GM23338 (cell line): ENCODE measurements around the gene GPR146. TPM values are rescaled to one million over a fixed set of nuclear protein-coding genes. Genes with fewer than 3 reads are reported as not detected.
"Not testable (repeated sequence)": the region's sequence is repeated elsewhere in the genome, so short reads cannot be mapped to it uniquely, and the experiment has no call there.

Source experiments
- ATAC-seq: fragments of 200-7000 bp; cut with Tn5 transposase; 3 replicates; pipeline ENCODE4 v1.9.1; 2020
- DNase-seq: peaks from one replicate; pipeline ENCODE4 v3.0.0-alpha.2; 2015; ENCODE audit warnings: low spot score
- H2AFZ ChIP-seq: fragments of 200-600 bp; sonication (generic); 2 replicates; pipeline ENCODE4 v1.8.0; 2016; ENCODE audit warnings: antibody characterized with exemption, mild to moderate bottlenecking, moderate library complexity
- H3F3A ChIP-seq: fragments of 200-600 bp; sonication (generic); replicated peaks from 2 replicates; pipeline ENCODE4 v1.8.0; 2017; ENCODE audit warnings: antibody characterized with exemption, mixed run types, low read depth
- H3K27ac ChIP-seq: fragments of 200-600 bp; sonication (generic); 2 replicates; pipeline ENCODE4 v1.6.1; 2016; ENCODE audit warnings: low read depth
- H3K27me3 ChIP-seq: fragments of 200-600 bp; sonication (generic); 2 replicates; pipeline ENCODE4 v1.8.0; 2016; ENCODE audit warnings: mild to moderate bottlenecking, mixed run types, moderate library complexity; ENCODE audit not compliant: insufficient read depth
- H3K36me3 ChIP-seq: fragments of 200-600 bp; sonication (generic); 2 replicates; pipeline ENCODE4 v1.8.0; 2016; ENCODE audit warnings: mild to moderate bottlenecking; ENCODE audit not compliant: insufficient read depth
- H3K4me1 ChIP-seq: fragments of 200-600 bp; sonication (generic); 2 replicates; pipeline ENCODE4 v1.8.0; 2016; ENCODE audit warnings: mild to moderate bottlenecking, moderate library complexity; ENCODE audit not compliant: insufficient read depth
- H3K4me2 ChIP-seq: fragments of 200-600 bp; sonication (generic); 2 replicates; pipeline ENCODE4 v1.7.1; 2017; ENCODE audit warnings: mixed run types
- H3K4me3 ChIP-seq: fragments of 200-600 bp; sonication (generic); 2 replicates; pipeline ENCODE4 v1.6.1; 2016; ENCODE audit warnings: mixed run types
- H3K79me2 ChIP-seq: fragments of 200-600 bp; sonication (generic); replicated peaks from 2 replicates; pipeline ENCODE4 v1.8.0; 2017; ENCODE audit warnings: mild to moderate bottlenecking; ENCODE audit not compliant: insufficient read depth
- H3K9me2 ChIP-seq: fragments of 200-600 bp; sonication (generic); 2 replicates; pipeline ENCODE4 v1.8.0; 2017; ENCODE audit not compliant: insufficient read depth
- H4K20me1 ChIP-seq: fragments of 200-600 bp; sonication (generic); replicated peaks from 2 replicates; pipeline ENCODE4 v1.8.0; 2017; ENCODE audit warnings: mild to moderate bottlenecking; ENCODE audit not compliant: insufficient read depth
- H3K27ac Mint-ChIP-seq: 2 replicates; pipeline ENCODE4 v1.8.0; 2020; ENCODE audit warnings: inconsistent platforms, mild to moderate bottlenecking, moderate library complexity, mixed read lengths
- H3K27me3 Mint-ChIP-seq: 3 replicates; pipeline ENCODE4 v1.8.0; 2022; ENCODE audit warnings: low read depth, mild to moderate bottlenecking, moderate library complexity, mixed read lengths, inconsistent platforms; ENCODE audit not compliant: insufficient read depth, poor library complexity
- H3K36me3 Mint-ChIP-seq: 3 replicates; pipeline ENCODE4 v1.8.0; 2021; ENCODE audit warnings: low read depth, mild to moderate bottlenecking, inconsistent platforms, moderate library complexity, mixed read lengths
- H3K4me1 Mint-ChIP-seq: 3 replicates; pipeline ENCODE4 v1.8.0; 2020; ENCODE audit warnings: mild to moderate bottlenecking, inconsistent platforms, mixed read lengths
- H3K4me3 Mint-ChIP-seq: 3 replicates; pipeline ENCODE4 v1.8.0; 2021; ENCODE audit warnings: moderate library complexity, mild to moderate bottlenecking, inconsistent platforms, mixed read lengths
- H3K9me3 Mint-ChIP-seq: 3 replicates; pipeline ENCODE4 v1.8.0; 2020; ENCODE audit warnings: moderate library complexity, mild to moderate bottlenecking, inconsistent platforms, mixed read lengths
- CREB1 ChIP-seq: fragments of 250-450 bp; sonication (Bioruptor Pico); IDR thresholded peaks from 2 replicates; pipeline ENCODE4 v1.5.0; 2020; ENCODE audit warnings: low read depth, mild to moderate bottlenecking, moderate library complexity
- CTCF ChIP-seq, 2 experiments: fragments of 200-600 bp in 1 of 2; sonication (generic) in 1 of 2; conservative IDR thresholded peaks; 2 replicates each; pipeline versions ENCODE4 v1.5.1 to v1.6.1; 2016 to 2017; ENCODE audit warnings: antibody characterized with exemption in 2 of 2, low read depth in 2 of 2, mild to moderate bottlenecking in 2 of 2, moderate library complexity in 1 of 2
- EZH2 ChIP-seq: fragments of 200-600 bp; sonication (generic); IDR thresholded peaks from one replicate; pipeline ENCODE4 v1.8.0; 2017; ENCODE audit warnings: antibody characterized with exemption, mild to moderate bottlenecking, low read depth; ENCODE audit not compliant: unreplicated experiment
- EZH2phosphoT487 ChIP-seq: fragments of 200-600 bp; sonication (generic); IDR thresholded peaks from one replicate; pipeline ENCODE4 v1.8.1; 2018; ENCODE audit warnings: antibody characterized with exemption; ENCODE audit not compliant: unreplicated experiment
- NANOG ChIP-seq: IDR thresholded peaks from 2 replicates; pipeline ENCODE4 v1.6.1; 2016; ENCODE audit warnings: antibody characterized with exemption, borderline replicate concordance
- POLR2AphosphoS5 ChIP-seq: IDR thresholded peaks from 2 replicates; pipeline ENCODE4 v1.6.1; 2016; ENCODE audit warnings: antibody characterized with exemption, low read depth
- STAT1 ChIP-seq: IDR thresholded peaks from one replicate; pipeline ENCODE4 v1.6.1; 2016; ENCODE audit warnings: antibody characterized with exemption; ENCODE audit not compliant: unreplicated experiment
- ZNF462 ChIP-seq: fragments of 250-450 bp; sonication (Bioruptor Pico); IDR thresholded peaks from 2 replicates; pipeline ENCODE4 v1.5.0; 2020; ENCODE audit warnings: mild to moderate bottlenecking, moderate library complexity
- polyA plus RNA-seq: library from polyadenylated mRNA; unstranded; fragments of >200 nt; fragmentation: Nextera tagmentation; extraction: Ambion mirVana; gene quantifications from 2 replicates; pipeline ENCODE4 v1.2.1, GENCODE V29; 2016
- total RNA-seq: library from RNA; depleted of rRNA; stranded (reverse); fragments of >200 nt; shearing (Covaris generic); gene quantifications from 2 replicates; pipeline ENCODE4 v1.2.3, GENCODE V29; 2014
- TF ChIP-seq, protein P1 (sequence below): IDR thresholded peaks from 2 replicates; pipeline ENCODE4 v1.6.1; 2016; ENCODE audit warnings: antibody characterized with exemption

The GPR146 gene
- total and polyA plus RNA-seq, 2 experiments from 2014 or later: 0.28 to 0.37 TPM

- TF ChIP-seq, protein P1, sequence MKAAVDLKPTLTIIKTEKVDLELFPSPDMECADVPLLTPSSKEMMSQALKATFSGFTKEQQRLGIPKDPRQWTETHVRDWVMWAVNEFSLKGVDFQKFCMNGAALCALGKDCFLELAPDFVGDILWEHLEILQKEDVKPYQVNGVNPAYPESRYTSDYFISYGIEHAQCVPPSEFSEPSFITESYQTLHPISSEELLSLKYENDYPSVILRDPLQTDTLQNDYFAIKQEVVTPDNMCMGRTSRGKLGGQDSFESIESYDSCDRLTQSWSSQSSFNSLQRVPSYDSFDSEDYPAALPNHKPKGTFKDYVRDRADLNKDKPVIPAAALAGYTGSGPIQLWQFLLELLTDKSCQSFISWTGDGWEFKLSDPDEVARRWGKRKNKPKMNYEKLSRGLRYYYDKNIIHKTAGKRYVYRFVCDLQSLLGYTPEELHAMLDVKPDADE: no peak
- TF ChIP-seq ZNF462 (CRISPR knock-in tag): no peak
- no peak for TF ChIP-seq EZH2
- no peak for TF ChIP-seq CREB1
- TF ChIP-seq NANOG: no peak
- no peak for TF ChIP-seq STAT1
- TF ChIP-seq CTCF (conservative IDR thresholded peaks at IDR 0.05; ENCODE audit: low read depth in 2 of 2): no peak
- no peak for TF ChIP-seq EZH2phosphoT487
- no peak for TF ChIP-seq POLR2AphosphoS5
- Mint-ChIP-seq H3K4me3 (no peak overlapping the region), H3K4me1 (peaks cover 2% of the 10 kb centered on the region; the same call in 2 of the 3 replicates), H3K36me3 (peaks cover 17% of the 10 kb centered on the region), H3K9me3 (peaks cover 20% of the 10 kb centered on the region), H3K27ac (no peak overlapping the region), H3K27me3 (peaks cover 11% of the 10 kb centered on the region)
- DNase-seq (no peak), ATAC-seq (peak; percentile 21; the same call in 2 of the 3 replicates)
- H3K9me2 ChIP-seq: no peaks in the 10 kb centered on the region
- no peak overlapping the region for H3K4me2 ChIP-seq
- peaks cover 15% of the 10 kb centered on the region; the same call in 1 of the 2 replicates for H3K79me2 ChIP-seq
- H2AFZ ChIP-seq: no peak overlapping the region
- peaks cover 8% of the 10 kb centered on the region for H3F3A ChIP-seq
- H3K4me3 ChIP-seq: no peak overlapping the region
- H3K4me1 ChIP-seq: no peaks in the 10 kb centered on the region
- H3K27ac ChIP-seq: no peak overlapping the region
- H3K27me3 ChIP-seq: no peaks in the 10 kb centered on the region
- no peaks in the 10 kb centered on the region; the same call in 1 of the 2 replicates for H4K20me1 ChIP-seq
- H3K36me3 ChIP-seq: no peaks in the 10 kb centered on the region
These were observed 29.0 kb downstream of the GPR146 start for GRCh38 chr7:1073142-1073977.

GRCh38 chr7:1074018-1074417 is 29.7 kb downstream of the GPR146 start:
- H3K4me2 ChIP-seq, H3K27ac ChIP-seq, DNase-seq, H3K27me3 Mint-ChIP-seq, H3K4me3 ChIP-seq, H3K27ac Mint-ChIP-seq, H3K27me3 ChIP-seq, ATAC-seq, H3K4me1 Mint-ChIP-seq, H4K20me1 ChIP-seq, H3K9me2 ChIP-seq, H3K4me1 ChIP-seq, H3K36me3 ChIP-seq, H3K4me3 Mint-ChIP-seq, H2AFZ ChIP-seq, H3F3A ChIP-seq: not testable (repeated sequence)
- Mint-ChIP-seq H3K9me3 (peaks cover 14% of the 10 kb centered on the region), H3K36me3 (peaks cover 12% of the 10 kb centered on the region)
- H3K79me2 ChIP-seq: peaks cover 15% of the 10 kb centered on the region; the same call in 1 of the 2 replicates
